Transverse colon (tissue), 4 donors: ENCODE measurements around the gene ZFHX3. TPM values are rescaled to one million over a fixed set of nuclear protein-coding genes. Genes with fewer than 3 reads are reported as not detected.

Experiments used
- DNase-seq: peaks from one replicate; pipeline ENCODE4 v3.0.0-alpha.2; 2019
- H3K27ac ChIP-seq, 4 donors: fragments of 200-600 bp; sonication (generic); 2 replicates each; pipeline ENCODE4 v1.5.1; 2016 to 2018; ENCODE audit warnings: inconsistent platforms in 4 of 4
- H3K27me3 ChIP-seq: fragments of 200-600 bp; sonication (generic); 2 replicates; pipeline ENCODE4 v1.5.1; 2017; ENCODE audit warnings: inconsistent platforms
- H3K36me3 ChIP-seq, 4 donors: fragments of 200-600 bp; sonication (generic); 2 replicates each; pipeline ENCODE4 v1.5.1; 2017 to 2019; ENCODE audit warnings: inconsistent platforms in 4 of 4
- H3K4me1 ChIP-seq, 4 donors: fragments of 200-600 bp; sonication (generic); 2 replicates each; pipeline ENCODE4 v1.5.1; 2017 to 2020; ENCODE audit warnings: inconsistent platforms in 4 of 4
- H3K4me3 ChIP-seq, 4 donors: fragments of 200-600 bp; sonication (generic); 1 replicate in 1 of 4; 2 replicates in 3 of 4; pipeline versions ENCODE4 v1.5.1 to v1.6.1; 2017 to 2019; ENCODE audit warnings: inconsistent platforms in 4 of 4
- H3K9me3 ChIP-seq, 2 donors: fragments of 200-600 bp; sonication (generic); 2 replicates each; pipeline ENCODE4 v1.5.1; 2017 to 2019; ENCODE audit warnings: inconsistent platforms in 2 of 2
- EP300 ChIP-seq: sonication (generic); formaldehyde crosslinking; IDR thresholded peaks from one replicate; pipeline ENCODE4 v1.6.1; 2017; ENCODE audit warnings: antibody characterized with exemption, low read depth
- POLR2A ChIP-seq: fragments of 450-650 bp; IDR thresholded peaks from one replicate; pipeline ENCODE4 v1.6.1; 2016; ENCODE audit warnings: antibody characterized with exemption, mild to moderate bottlenecking, moderate library complexity
- POLR2AphosphoS5 ChIP-seq, 3 donors: sonication (generic); formaldehyde crosslinking; IDR thresholded peaks; one replicate each; pipeline ENCODE4 v1.6.1; 2016; ENCODE audit warnings: antibody characterized with exemption in 3 of 3
- WGBS, 2 donors: methylation state at CpG; one replicate each; pipeline ENCODE4 v1.1.5; 2018; ENCODE audit warnings: low coverage in 1 of 2; 5-methylcytosine and 5-hydroxymethylcytosine counted together
- in situ Hi-C, 4 donors: fragments of 200-750 bp; cut with MboI; loops; one replicate each; pipeline versions ENCODE4 v1.15.0 to v1.15.1; 2017; ENCODE audit warnings: low sequenced_read_pairs in 3 of 4, low pct_ligation_motif_present in 1 of 4, low pct_unique_long_range_greater_than_20kb in 1 of 4
- intact Hi-C: fragments of 100-400 bp; cut with DNase I; formaldehyde crosslinking; loops from one replicate; pipeline ENCODE4 v1.15.1; 2023; ENCODE audit warnings: low total_unique reads
- total RNA-seq, 4 donors: library from RNA; depleted of rRNA; stranded (reverse); fragments of >200 nt; gene quantifications; one replicate each; pipeline ENCODE4 v1.1.0, GENCODE V29; 2016
- TF ChIP-seq, protein P1 (sequence below), 5 experiments: fragments of 200-600 bp in 3 of 5; fragments of 450-650 bp in 2 of 5; sonication (generic) in 3 of 5; IDR thresholded peaks; 1 replicate in 2 of 5; 2 replicates in 3 of 5; pipeline ENCODE4 v1.5.1; 2016 to 2017; ENCODE audit warnings: antibody characterized with exemption in 5 of 5, inconsistent platforms in 3 of 5, mild to moderate bottlenecking in 2 of 5, moderate library complexity in 1 of 5

The ZFHX3 gene
- total RNA-seq, 4 donors from 2014 or later, result 12.3 to 23.7 (median 15.3) TPM

DNA sequence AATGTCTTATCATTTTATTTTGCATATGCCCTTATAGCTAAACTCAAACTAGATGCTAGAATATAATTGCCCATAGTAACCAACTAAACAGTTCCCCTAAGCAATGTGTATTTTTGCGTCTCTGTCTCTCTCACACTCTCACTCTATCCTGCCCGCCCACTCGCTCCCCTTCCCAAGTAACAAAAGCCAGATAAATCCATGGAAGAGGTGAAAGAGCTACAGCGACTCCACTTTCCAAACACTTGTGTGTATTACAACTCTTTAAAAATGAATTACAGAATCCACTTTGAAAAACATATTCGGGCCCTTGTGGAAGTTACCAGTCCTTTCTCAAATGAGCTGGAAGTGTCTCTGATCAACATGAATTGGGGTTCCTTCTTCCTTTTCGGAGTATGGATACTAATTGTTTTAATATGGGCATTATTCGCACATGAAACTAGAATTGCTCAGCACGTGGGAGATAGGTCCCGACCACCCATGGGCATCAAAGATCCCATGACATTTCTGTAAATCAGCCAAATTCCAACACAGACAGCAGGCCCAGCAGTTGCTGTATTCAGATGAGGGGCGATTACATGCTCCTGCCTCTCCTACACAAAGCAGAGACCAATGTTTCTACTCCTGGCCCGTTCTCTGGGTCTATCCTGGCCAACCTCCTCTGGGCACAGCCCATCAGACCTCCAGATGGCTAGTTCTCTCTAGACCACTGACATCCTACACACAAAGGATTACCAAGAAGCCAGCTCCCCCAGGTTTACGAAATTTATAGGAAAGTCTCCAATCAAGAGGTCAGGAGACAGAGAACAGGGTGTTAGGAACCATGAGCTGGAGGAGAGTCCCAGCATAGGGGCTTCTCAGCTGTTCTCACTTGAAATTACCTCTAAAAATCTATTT lies 121.5 kb downstream of the ZFHX3 start:
- Histone ChIP-seq H3K9me3 (no peaks in the 10 kb centered on the region), H3K36me3 (no peaks in the 10 kb centered on the region), H3K27me3 (no peaks in the 10 kb centered on the region), H3K27ac (no peak overlapping the region), H3K4me3 (no peak overlapping the region), H3K4me1 (peaks cover 0 to 10% (median 4%) of the 10 kb centered on the region in 4 donors)
- TF ChIP-seq POLR2AphosphoS5 (IDR thresholded peaks at IDR 0.05) (no peak), EP300 (no peak), POLR2A (no peak)
- TF ChIP-seq, protein P1, sequence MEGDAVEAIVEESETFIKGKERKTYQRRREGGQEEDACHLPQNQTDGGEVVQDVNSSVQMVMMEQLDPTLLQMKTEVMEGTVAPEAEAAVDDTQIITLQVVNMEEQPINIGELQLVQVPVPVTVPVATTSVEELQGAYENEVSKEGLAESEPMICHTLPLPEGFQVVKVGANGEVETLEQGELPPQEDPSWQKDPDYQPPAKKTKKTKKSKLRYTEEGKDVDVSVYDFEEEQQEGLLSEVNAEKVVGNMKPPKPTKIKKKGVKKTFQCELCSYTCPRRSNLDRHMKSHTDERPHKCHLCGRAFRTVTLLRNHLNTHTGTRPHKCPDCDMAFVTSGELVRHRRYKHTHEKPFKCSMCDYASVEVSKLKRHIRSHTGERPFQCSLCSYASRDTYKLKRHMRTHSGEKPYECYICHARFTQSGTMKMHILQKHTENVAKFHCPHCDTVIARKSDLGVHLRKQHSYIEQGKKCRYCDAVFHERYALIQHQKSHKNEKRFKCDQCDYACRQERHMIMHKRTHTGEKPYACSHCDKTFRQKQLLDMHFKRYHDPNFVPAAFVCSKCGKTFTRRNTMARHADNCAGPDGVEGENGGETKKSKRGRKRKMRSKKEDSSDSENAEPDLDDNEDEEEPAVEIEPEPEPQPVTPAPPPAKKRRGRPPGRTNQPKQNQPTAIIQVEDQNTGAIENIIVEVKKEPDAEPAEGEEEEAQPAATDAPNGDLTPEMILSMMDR (IDR thresholded peaks at IDR 0.05), result no peak
- WGBS, 2 donors, result 81 to 85% methylated on average over 9 to 12 of the region's 12 CpGs
- intact Hi-C loops (loop anchor here (5.0 kb wide), 1 partner anchor 89 kb away; no protein-coding TSS in a partner anchor), in situ Hi-C loops (no loop called here)
- DNase-seq, result no peak

- 92 to 93% methylated on average over 2 to 5 of the region's 5 CpGs for WGBS, 2 donors
These were observed 122.3 kb downstream of the ZFHX3 start for GRCh38 chr16:72925631-72925979.

GRCh38 chr16:72924927-72925630 lies 122.8 kb downstream of the ZFHX3 start:
- 72 to 92% methylated on average over 4 to 17 of the region's 17 CpGs for WGBS, 2 donors
- in situ Hi-C loops, result no loop called here
- intact Hi-C loops, result loop anchor here (5.0 kb wide), 1 partner anchor 88 kb away; no protein-coding TSS in a partner anchor

More at GRCh38 chr16:72925631-72925979, 122.3 kb downstream of the ZFHX3 start:
- H3K36me3 ChIP-seq, result no peaks in the 10 kb centered on the region
- no peak overlapping the region for H3K4me3 ChIP-seq
- no peak overlapping the region for H3K27ac ChIP-seq
- peaks cover 0 to 8% (median 1%) of the 10 kb centered on the region in 4 donors for H3K4me1 ChIP-seq
- DNase-seq, result no peak
- no peaks in the 10 kb centered on the region for H3K27me3 ChIP-seq
- intact Hi-C loops (loop anchor here (5.0 kb wide), 1 partner anchor 88 kb away; no protein-coding TSS in a partner anchor), in situ Hi-C loops (no loop called here)
- no peak for TF ChIP-seq EP300
- TF ChIP-seq POLR2A, result no peak
- TF ChIP-seq, protein P1 (IDR thresholded peaks at IDR 0.05), result no peak
- TF ChIP-seq POLR2AphosphoS5 (IDR thresholded peaks at IDR 0.05), result no peak
- no peaks in the 10 kb centered on the region for H3K9me3 ChIP-seq

More at GRCh38 chr16:72924927-72925630, 122.8 kb downstream of the ZFHX3 start:
- no peak overlapping the region for H3K27ac ChIP-seq
- no peak overlapping the region for H3K4me3 ChIP-seq
- H3K36me3 ChIP-seq, result no peaks in the 10 kb centered on the region
- TF ChIP-seq EP300 (no peak), POLR2A (no peak), POLR2AphosphoS5 (IDR thresholded peaks at IDR 0.05) (no peak)
- TF ChIP-seq, protein P1 (IDR thresholded peaks at IDR 0.05), result no peak
- DNase-seq, result no peak
- no peaks in the 10 kb centered on the region for H3K9me3 ChIP-seq
- peaks cover 0 to 6% (median 1%) of the 10 kb centered on the region in 4 donors for H3K4me1 ChIP-seq
- H3K27me3 ChIP-seq, result no peaks in the 10 kb centered on the region
